PFSK-1 (cell line): ENCODE measurements around the gene LRRC46.

Experiments
- FOXP2 ChIP-seq: optimal IDR thresholded peaks from 2 replicates; pipeline ENCODE3; 2011; ENCODE audit warnings: borderline replicate concordance, control low read depth, inconsistent platforms; ENCODE audit not compliant: insufficient read depth; ENCODE audit errors: extremely low read length, extremely low read depth
- POLR2AphosphoS5 ChIP-seq: IDR thresholded peaks from 2 replicates; pipeline ENCODE4 v1.6.1; 2012; ENCODE audit warnings: low read depth, mild to moderate bottlenecking, control low read depth, low read length, moderate library complexity
- SIN3A ChIP-seq: IDR thresholded peaks from 2 replicates; pipeline ENCODE4 v1.6.1; 2012; ENCODE audit warnings: mild to moderate bottlenecking, low read length, moderate library complexity, borderline replicate concordance; ENCODE audit not compliant: insufficient read depth
- TAF1 ChIP-seq: IDR thresholded peaks from 2 replicates; pipeline ENCODE4 v1.6.1; 2012; ENCODE audit warnings: low read length, control low read depth, borderline replicate concordance; ENCODE audit not compliant: insufficient read depth
- TF ChIP-seq, protein P1 (sequence below), 2 experiments: IDR thresholded peaks; 2 replicates each; pipeline versions ENCODE4 v1.6.1 to v1.8.0; 2011 to 2012; ENCODE audit warnings: low read depth in 2 of 2, low read length in 2 of 2, control low read depth in 1 of 2, inconsistent platforms in 1 of 2, mild to moderate bottlenecking in 1 of 2, moderate library complexity in 1 of 2; ENCODE audit not compliant: insufficient read depth in 1 of 2

The LRRC46 gene

DNA sequence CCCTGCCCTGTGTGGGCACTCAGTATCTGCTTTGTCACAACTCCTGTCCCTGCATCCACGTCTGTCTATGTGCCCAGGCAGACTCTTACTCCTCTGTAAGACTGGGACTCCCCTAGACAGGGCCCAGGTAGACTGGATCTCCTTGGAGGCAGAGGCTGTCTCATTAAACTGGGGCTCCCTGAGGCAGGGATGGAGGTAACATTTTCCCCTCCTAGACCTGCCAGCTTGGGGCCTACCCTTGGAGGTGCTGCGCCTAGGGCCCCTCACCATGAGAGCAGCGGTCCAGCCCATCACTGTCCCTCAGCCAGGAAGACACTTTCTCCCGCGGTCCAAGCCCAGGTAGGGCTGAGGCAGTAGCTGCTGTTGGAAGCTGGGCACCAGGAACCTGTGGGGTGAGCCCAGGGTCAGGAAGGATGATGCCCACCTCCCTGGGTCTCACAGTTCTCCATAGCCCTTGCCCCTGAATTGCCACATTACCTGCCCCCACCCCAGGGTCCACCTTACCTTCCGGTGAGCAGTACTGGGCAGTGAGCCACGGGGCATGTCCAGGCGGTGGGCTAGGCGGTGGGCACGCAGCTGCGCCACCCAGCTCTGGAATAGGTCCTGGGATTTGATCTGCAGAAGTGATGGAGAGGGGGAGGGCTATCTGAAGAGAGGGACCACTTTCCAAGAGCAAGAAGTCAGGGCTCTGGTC, 13.3 kb upstream of the LRRC46 start:
- TF ChIP-seq TAF1 (no peak), POLR2AphosphoS5 (no peak), SIN3A (no peak), FOXP2 (no peak)
- TF ChIP-seq, protein P1, sequence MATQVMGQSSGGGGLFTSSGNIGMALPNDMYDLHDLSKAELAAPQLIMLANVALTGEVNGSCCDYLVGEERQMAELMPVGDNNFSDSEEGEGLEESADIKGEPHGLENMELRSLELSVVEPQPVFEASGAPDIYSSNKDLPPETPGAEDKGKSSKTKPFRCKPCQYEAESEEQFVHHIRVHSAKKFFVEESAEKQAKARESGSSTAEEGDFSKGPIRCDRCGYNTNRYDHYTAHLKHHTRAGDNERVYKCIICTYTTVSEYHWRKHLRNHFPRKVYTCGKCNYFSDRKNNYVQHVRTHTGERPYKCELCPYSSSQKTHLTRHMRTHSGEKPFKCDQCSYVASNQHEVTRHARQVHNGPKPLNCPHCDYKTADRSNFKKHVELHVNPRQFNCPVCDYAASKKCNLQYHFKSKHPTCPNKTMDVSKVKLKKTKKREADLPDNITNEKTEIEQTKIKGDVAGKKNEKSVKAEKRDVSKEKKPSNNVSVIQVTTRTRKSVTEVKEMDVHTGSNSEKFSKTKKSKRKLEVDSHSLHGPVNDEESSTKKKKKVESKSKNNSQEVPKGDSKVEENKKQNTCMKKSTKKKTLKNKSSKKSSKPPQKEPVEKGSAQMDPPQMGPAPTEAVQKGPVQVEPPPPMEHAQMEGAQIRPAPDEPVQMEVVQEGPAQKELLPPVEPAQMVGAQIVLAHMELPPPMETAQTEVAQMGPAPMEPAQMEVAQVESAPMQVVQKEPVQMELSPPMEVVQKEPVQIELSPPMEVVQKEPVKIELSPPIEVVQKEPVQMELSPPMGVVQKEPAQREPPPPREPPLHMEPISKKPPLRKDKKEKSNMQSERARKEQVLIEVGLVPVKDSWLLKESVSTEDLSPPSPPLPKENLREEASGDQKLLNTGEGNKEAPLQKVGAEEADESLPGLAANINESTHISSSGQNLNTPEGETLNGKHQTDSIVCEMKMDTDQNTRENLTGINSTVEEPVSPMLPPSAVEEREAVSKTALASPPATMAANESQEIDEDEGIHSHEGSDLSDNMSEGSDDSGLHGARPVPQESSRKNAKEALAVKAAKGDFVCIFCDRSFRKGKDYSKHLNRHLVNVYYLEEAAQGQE (IDR thresholded peaks at IDR 0.05; ENCODE audit: insufficient read depth in 1 of 2, low read depth in 2 of 2, low read length in 2 of 2): no peak

DNA sequence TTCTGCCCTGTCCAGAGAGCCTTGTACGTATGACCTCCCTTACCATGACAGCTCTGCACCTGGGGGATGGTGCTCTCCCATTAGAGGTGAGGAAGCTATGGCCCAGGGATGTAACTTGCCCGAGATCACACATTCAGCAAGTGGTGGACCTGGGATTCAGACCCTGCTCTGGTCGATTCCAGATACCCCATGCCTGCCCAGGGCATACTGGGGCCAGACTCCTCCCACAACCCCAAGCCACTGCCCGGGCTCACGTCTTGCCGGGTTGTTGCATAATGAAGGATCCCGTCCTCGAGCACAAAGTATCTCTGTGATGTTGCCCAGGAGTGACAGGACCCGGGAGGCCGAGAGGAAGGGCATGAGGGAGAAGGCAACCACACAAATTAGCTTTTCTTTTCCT, 12.0 kb upstream of the LRRC46 start:
- no peak for TF ChIP-seq TAF1
- TF ChIP-seq, protein P1 (IDR thresholded peaks at IDR 0.05; ENCODE audit: insufficient read depth in 1 of 2, low read depth in 2 of 2, low read length in 2 of 2): no peak

DNA sequence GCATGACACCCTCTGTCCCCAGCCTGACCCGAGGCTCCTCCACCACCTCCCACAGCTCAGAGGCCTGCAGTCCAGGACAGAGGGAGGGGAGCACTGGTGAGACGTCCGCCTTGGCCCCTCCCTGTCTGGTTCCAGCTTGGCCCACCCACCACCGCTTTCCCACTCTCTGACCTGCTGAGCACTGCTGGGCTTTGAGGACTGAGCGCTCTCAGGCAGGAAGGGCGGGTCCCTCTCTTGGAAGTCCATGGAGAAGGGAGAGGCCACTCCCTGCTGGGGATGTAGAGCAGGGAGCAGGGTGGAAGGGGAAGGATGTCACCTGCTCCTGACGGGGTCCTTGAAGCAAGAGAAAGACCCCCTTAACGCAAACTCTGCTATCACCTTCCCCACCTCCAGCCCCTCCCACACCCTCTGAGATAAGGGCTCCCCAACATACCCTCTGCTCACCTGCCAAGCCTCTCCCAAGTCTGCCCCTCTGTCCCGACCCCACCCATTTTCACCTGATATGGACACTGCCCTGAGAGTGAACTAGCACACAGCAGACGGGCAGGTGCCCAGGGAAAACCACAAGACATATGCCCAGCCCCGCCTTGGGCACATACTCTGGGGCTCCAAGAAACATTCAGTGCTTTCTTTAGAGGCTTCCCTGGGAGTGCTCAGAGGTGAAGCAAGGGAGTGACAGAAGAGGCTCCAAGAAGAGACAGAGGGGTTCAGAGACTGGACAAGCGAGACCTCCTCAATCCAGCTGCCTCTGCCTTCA, 11.3 kb upstream of the LRRC46 start:
- TF ChIP-seq SIN3A: no peak
- TF ChIP-seq POLR2AphosphoS5: no peak
- no peak for TF ChIP-seq TAF1
- TF ChIP-seq FOXP2: no peak
- TF ChIP-seq, protein P1 (IDR thresholded peaks at IDR 0.05; ENCODE audit: insufficient read depth in 1 of 2, low read depth in 2 of 2, low read length in 2 of 2): no peak

DNA sequence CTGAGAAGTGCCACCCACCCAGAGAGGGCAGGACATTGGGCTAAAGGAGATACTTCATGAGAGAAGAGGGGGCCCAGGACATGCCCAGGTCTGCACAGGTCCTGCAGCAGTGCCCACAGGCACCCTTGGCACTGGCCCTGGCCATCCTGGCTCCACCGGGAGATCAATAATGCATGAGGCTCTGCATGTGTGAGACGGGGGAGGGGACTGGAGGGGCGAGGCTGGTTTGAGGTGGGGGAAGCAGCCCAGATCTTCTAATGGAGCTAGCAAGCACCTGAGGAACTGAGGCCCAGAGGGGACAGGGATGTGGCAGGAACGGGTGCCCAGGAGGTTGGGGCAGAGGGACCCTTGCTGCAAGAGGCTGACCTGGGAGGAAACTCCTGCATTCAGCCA, 10.4 kb upstream of the LRRC46 start:
- TF ChIP-seq, protein P1 (IDR thresholded peaks at IDR 0.05; ENCODE audit: insufficient read depth in 1 of 2, low read depth in 2 of 2, low read length in 2 of 2): no peak
- no peak for TF ChIP-seq TAF1
- TF ChIP-seq SIN3A: no peak
- no peak for TF ChIP-seq FOXP2
- TF ChIP-seq POLR2AphosphoS5: no peak
